Measurements from ENCODE around the gene P2RY6. TPM values are rescaled to one million over a fixed set of nuclear protein-coding genes. Genes with fewer than 3 reads are reported as not detected.
A peak's percentile ranks its signal among the peaks of the same experiment; 100 is the strongest.

P2RY6 gene
- total RNA-seq, 2 experiments from 2014 or later, result not detected

DNA sequence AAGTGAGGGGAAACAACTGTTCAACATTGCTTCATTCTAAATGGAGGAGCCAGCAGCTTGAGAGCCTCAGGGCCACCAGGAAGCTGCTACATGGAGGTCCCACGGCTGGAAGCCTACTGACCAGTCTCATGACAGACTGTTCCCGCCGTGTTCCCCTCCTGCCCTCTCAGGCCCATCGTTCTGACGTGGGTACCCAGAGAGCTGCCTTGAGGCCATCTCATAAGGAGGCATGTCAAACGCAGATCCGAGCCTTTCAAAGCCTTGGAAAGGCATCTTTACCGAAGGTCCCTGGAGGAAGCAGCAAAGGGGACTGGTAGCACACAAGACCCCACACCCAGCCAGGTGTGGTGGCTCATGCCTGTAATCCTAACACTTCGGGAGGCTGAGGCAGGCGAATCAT is 27.6 kb downstream of the P2RY6 start:
- ATAC-seq (ENCODE audit: poor library complexity), result no peak

GRCh38 chr11:73306069-73306841 is 34.1 kb downstream of the P2RY6 start:
- ChIA-PET POLR2A (no interaction called here), CTCF (interaction anchor here (1.1 to 3.3 kb wide), 8 partner anchors 24 to 298 kb away, joined by 3 to 38 read pairs (median 4); no protein-coding TSS in a partner anchor)
- no peak overlapping the region for H3K27ac ChIP-seq (ENCODE audit: low read depth in 1 of 2, low read length in 2 of 2)
- no peaks in the 10 kb centered on the region for H3K9me3 Mint-ChIP-seq
- H3K36me3 ChIP-seq (ENCODE audit: insufficient read depth, low read length), result no peaks in the 10 kb centered on the region
- TF ChIP-seq CTCF (IDR thresholded peaks at IDR 0.05), result no peak
- H3K4me1 Mint-ChIP-seq (ENCODE audit: low read depth), result peaks cover 10% of the 10 kb centered on the region
- intact Hi-C loops (cut with DNase I, micrococcal nuclease), result loop anchor here (5.0 to 10.0 kb wide), 3 partner anchors 86 to 356 kb away; no protein-coding TSS in a partner anchor
- no peaks in the 10 kb centered on the region for H3K36me3 Mint-ChIP-seq (ENCODE audit: low read depth)
- H3K27ac Mint-ChIP-seq, result no peak overlapping the region
- H3K4me3 ChIP-seq (ENCODE audit: low read length), result no peak overlapping the region
- peaks cover 24% of the 10 kb centered on the region for H3K4me1 ChIP-seq (ENCODE audit: insufficient read depth, low read length)
- peaks cover 49% of the 10 kb centered on the region for H3K27me3 Mint-ChIP-seq
- H3K27me3 ChIP-seq (ENCODE audit: control insufficient read depth in 1 of 2, insufficient read depth in 2 of 2, low read length in 2 of 2), result peaks cover 26 to 27% of the 10 kb centered on the region in 2 experiments
- DNase-seq (no peak), ATAC-seq (ENCODE audit: poor library complexity) (no peak)
- H3K4me3 Mint-ChIP-seq, result peak overlapping the region; percentile 92
- H3K9me3 ChIP-seq (ENCODE audit: control insufficient read depth in 1 of 2, insufficient read depth in 1 of 2, low read length in 2 of 2), result no peaks in the 10 kb centered on the region

More for the DNA sequence above, 27.6 kb downstream of the P2RY6 start:
- Mint-ChIP-seq H3K27ac (no peak overlapping the region), H3K9me3 (no peaks in the 10 kb centered on the region), H3K4me3 (no peak overlapping the region), H3K27me3 (peaks cover 30% of the 10 kb centered on the region), H3K4me1 (ENCODE audit: low read depth) (no peaks in the 10 kb centered on the region), H3K36me3 (ENCODE audit: low read depth) (no peaks in the 10 kb centered on the region)
- Histone ChIP-seq H3K27ac (ENCODE audit: low read depth in 1 of 2, low read length in 2 of 2) (no peak overlapping the region), H3K4me3 (ENCODE audit: low read length) (no peak overlapping the region), H3K27me3 (ENCODE audit: control insufficient read depth in 1 of 2, insufficient read depth in 2 of 2, low read length in 2 of 2) (peaks cover 5 to 9% of the 10 kb centered on the region in 2 experiments), H3K9me3 (ENCODE audit: control insufficient read depth in 1 of 2, insufficient read depth in 1 of 2, low read length in 2 of 2) (no peaks in the 10 kb centered on the region), H3K36me3 (ENCODE audit: insufficient read depth, low read length) (no peaks in the 10 kb centered on the region), H3K4me1 (ENCODE audit: insufficient read depth, low read length) (peaks cover 3% of the 10 kb centered on the region)
- intact Hi-C loops (cut with DNase I, micrococcal nuclease), result loop anchor here in 1 of 2 experiments (5.0 to 10.0 kb wide), 2 partner anchors 38 to 95 kb away; no protein-coding TSS in a partner anchor
- TF ChIP-seq CTCF (IDR thresholded peaks at IDR 0.05), result no peak
- ChIA-PET CTCF (interaction anchor here (1.7 kb wide), 1 partner anchor 36 kb away, joined by 5 read pairs; no protein-coding TSS in a partner anchor), POLR2A (no interaction called here)
- no peak for DNase-seq

GRCh38 chr11:73306977-73307322 is 34.8 kb downstream of the P2RY6 start:
- ATAC-seq (ENCODE audit: poor library complexity) (no peak), DNase-seq (no peak)
- Mint-ChIP-seq H3K4me3 (peak overlapping the region; percentile 92), H3K27ac (no peak overlapping the region), H3K9me3 (no peaks in the 10 kb centered on the region), H3K27me3 (peaks cover 47% of the 10 kb centered on the region), H3K36me3 (ENCODE audit: low read depth) (no peaks in the 10 kb centered on the region), H3K4me1 (ENCODE audit: low read depth) (peaks cover 10% of the 10 kb centered on the region)
- Histone ChIP-seq H3K9me3 (ENCODE audit: control insufficient read depth in 1 of 2, insufficient read depth in 1 of 2, low read length in 2 of 2) (no peaks in the 10 kb centered on the region), H3K4me3 (ENCODE audit: low read length) (peak overlapping the region; percentile 70), H3K27ac (ENCODE audit: low read depth in 1 of 2, low read length in 2 of 2) (no peak overlapping the region), H3K36me3 (ENCODE audit: insufficient read depth, low read length) (no peaks in the 10 kb centered on the region), H3K27me3 (ENCODE audit: control insufficient read depth in 1 of 2, insufficient read depth in 2 of 2, low read length in 2 of 2) (peaks cover 26% of the 10 kb centered on the region in 2 experiments), H3K4me1 (ENCODE audit: insufficient read depth, low read length) (peaks cover 24% of the 10 kb centered on the region)
- intact Hi-C loops (cut with DNase I, micrococcal nuclease), result loop anchor here (1.0 to 10.0 kb wide), 5 partner anchors 28 to 355 kb away; no protein-coding TSS in a partner anchor
- CTCF ChIA-PET, result interaction anchor here (1.1 to 3.3 kb wide), 7 partner anchors 27 to 297 kb away, joined by 3 to 38 read pairs (median 4); no protein-coding TSS in a partner anchor
- POLR2A ChIA-PET, result interaction anchor here (1.4 kb wide), 1 partner anchor 29 kb away, joined by 4 read pairs; no protein-coding TSS in a partner anchor
- no peak for TF ChIP-seq CTCF (IDR thresholded peaks at IDR 0.05)
